Upper lobe of right lung (tissue), 1 donor: ENCODE measurements around the gene GALNT9. TPM values are rescaled to one million over a fixed set of nuclear protein-coding genes. Genes with fewer than 3 reads are reported as not detected.

Experiments used
- ATAC-seq: fragments of 200-7000 bp; cut with Tn5 transposase; one replicate; pipeline ENCODE4 v1.9.1; 2020; ENCODE audit warnings: mild to moderate bottlenecking, moderate library complexity
- DNase-seq: peaks from one replicate; pipeline ENCODE4 v3.0.0-alpha.2; 2020
- H3K27ac ChIP-seq: fragments of 200-600 bp; one replicate; pipeline ENCODE4 v1.8.0; 2022
- H3K27me3 ChIP-seq: fragments of 200-600 bp; one replicate; pipeline ENCODE4 v1.8.0; 2022; ENCODE audit warnings: mild to moderate bottlenecking
- H3K36me3 ChIP-seq: fragments of 200-600 bp; one replicate; pipeline ENCODE4 v1.8.0; 2022
- H3K4me1 ChIP-seq: fragments of 200-600 bp; one replicate; pipeline ENCODE4 v1.8.0; 2022
- H3K4me3 ChIP-seq: fragments of 200-600 bp; one replicate; pipeline ENCODE4 v1.8.0; 2022; ENCODE audit warnings: mild to moderate bottlenecking
- H3K9me3 ChIP-seq: fragments of 200-600 bp; one replicate; pipeline ENCODE4 v1.8.0; 2022
- intact Hi-C: fragments of 100-400 bp; cut with DNase I; formaldehyde crosslinking; loops from one replicate; pipeline ENCODE4 v1.11.0; 2022
- total RNA-seq: library from RNA; stranded (reverse); fragmentation: NEBNext Ultra II Directional; extraction: Animal tissue kit (Norgen Biotek cat#: 25700); gene quantifications from one replicate; pipeline ENCODE4 v1.2.1, GENCODE V29; 2021
- TF ChIP-seq, protein P1 (sequence below): fragments of 200-600 bp; IDR thresholded peaks from one replicate; pipeline ENCODE4 v1.8.0; 2022; ENCODE audit warnings: antibody characterized with exemption
- donor health status: DM: no; HTN: yes; CAD: no; lungs with severe emphysema.

The GALNT9 gene
- total RNA-seq, 1 donor from 2014 or later, result 1.6 TPM

DNA sequence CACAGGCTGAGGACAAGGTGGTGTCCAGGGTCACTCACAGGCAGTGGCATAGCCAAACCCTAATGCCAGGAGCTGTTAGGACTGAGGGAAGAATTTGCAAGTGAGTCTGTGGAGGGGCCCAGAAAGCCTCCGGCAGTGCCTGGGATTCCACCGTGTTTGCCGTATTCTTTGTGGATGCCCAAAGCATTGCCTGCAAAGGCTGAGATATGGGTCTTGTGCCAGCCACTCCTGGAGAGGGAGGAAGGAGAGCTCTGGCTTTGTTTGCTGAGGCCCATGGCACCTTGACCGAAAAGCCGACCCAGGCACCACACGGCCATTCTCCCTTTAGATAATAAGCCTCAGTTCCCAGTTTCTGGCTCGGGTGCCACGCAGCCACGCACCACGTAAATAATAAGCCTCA, 35.8 kb upstream of the GALNT9 start:
- no peaks in the 10 kb centered on the region for H3K4me1 ChIP-seq
- peaks cover 3% of the 10 kb centered on the region for H3K27me3 ChIP-seq
- no peak for ATAC-seq

DNA sequence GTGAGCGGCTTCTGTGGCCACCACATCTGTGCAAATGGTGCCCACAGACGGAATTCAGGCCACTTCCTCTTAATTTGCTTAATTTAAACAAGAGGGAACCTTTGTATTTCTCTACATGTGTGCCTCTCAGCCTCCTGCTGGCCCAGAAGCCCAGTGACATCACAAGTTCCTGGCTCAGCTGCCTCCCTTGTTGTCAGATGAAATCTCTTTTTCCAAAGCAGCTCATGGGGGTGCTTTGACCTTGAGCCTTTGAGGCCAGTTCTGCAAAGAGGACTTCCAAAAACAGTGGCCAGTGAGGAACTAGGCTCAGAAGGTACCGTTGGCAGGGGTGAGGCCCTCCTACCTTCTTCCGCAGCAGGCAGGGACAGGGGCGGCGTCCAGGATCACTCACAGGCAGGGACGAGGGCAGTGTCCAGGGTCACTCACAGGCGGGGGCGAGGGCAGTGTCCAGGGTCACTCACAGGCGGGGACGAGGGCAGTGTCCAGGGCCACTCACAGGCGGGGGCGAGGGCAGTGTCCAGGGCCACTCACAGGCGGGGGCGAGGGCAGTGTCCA, 35.0 kb upstream of the GALNT9 start:
- Histone ChIP-seq H3K4me3 (no peak overlapping the region), H3K9me3 (no peaks in the 10 kb centered on the region), H3K27ac (no peak overlapping the region), H3K27me3 (no peaks in the 10 kb centered on the region), H3K4me1 (no peaks in the 10 kb centered on the region), H3K36me3 (no peaks in the 10 kb centered on the region)
- TF ChIP-seq, protein P1, sequence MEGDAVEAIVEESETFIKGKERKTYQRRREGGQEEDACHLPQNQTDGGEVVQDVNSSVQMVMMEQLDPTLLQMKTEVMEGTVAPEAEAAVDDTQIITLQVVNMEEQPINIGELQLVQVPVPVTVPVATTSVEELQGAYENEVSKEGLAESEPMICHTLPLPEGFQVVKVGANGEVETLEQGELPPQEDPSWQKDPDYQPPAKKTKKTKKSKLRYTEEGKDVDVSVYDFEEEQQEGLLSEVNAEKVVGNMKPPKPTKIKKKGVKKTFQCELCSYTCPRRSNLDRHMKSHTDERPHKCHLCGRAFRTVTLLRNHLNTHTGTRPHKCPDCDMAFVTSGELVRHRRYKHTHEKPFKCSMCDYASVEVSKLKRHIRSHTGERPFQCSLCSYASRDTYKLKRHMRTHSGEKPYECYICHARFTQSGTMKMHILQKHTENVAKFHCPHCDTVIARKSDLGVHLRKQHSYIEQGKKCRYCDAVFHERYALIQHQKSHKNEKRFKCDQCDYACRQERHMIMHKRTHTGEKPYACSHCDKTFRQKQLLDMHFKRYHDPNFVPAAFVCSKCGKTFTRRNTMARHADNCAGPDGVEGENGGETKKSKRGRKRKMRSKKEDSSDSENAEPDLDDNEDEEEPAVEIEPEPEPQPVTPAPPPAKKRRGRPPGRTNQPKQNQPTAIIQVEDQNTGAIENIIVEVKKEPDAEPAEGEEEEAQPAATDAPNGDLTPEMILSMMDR, result no peak
- peak; percentile 48 for DNase-seq
- intact Hi-C loops, result no loop called here
- no peak for ATAC-seq

More for the DNA sequence above, 35.8 kb upstream of the GALNT9 start:
- intact Hi-C loops, result no loop called here
- Histone ChIP-seq H3K27ac (no peak overlapping the region), H3K9me3 (no peaks in the 10 kb centered on the region), H3K4me3 (no peak overlapping the region), H3K36me3 (no peaks in the 10 kb centered on the region)
- TF ChIP-seq, protein P1, result no peak
- no peak for DNase-seq

DNA sequence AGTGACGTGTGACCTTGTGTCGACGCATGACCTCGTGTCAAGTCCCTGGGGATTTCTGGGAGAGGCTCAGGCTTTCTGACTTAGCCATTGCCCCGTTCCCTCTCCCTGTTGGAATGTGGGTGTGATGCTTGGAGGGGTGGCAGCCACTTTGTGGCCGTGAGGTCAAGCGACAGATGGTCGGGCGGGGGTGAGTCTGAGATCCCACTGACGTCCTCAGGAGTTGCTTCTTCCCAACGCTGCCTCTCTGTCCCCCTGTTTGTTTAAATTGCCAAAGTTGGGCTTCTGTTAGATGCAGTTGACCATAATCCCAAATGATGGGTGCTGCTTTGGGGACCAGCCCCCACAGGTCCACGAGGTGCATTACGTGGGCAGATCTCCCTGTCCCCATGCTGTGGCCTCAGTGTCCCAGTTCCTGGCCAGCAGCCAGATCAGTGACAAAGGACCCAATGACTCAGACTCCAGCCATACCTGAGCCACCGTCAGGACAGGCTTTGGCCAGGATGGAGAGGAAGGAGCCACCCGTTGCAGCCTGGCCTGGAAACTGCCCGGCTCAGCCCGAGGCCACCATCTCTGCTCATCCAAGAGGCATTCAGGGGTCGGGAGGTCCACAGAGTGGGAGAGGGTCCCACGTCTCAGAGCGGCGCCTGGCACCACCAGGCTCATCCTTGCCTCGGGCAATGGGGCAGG, 34.4 kb upstream of the GALNT9 start:
- Histone ChIP-seq H3K4me3 (no peak overlapping the region), H3K36me3 (no peaks in the 10 kb centered on the region), H3K4me1 (no peaks in the 10 kb centered on the region), H3K27me3 (no peaks in the 10 kb centered on the region), H3K27ac (no peak overlapping the region), H3K9me3 (no peaks in the 10 kb centered on the region)
- intact Hi-C loops, result no loop called here
- ATAC-seq (no peak), DNase-seq (peak; percentile 58)
- TF ChIP-seq, protein P1, result no peak

DNA sequence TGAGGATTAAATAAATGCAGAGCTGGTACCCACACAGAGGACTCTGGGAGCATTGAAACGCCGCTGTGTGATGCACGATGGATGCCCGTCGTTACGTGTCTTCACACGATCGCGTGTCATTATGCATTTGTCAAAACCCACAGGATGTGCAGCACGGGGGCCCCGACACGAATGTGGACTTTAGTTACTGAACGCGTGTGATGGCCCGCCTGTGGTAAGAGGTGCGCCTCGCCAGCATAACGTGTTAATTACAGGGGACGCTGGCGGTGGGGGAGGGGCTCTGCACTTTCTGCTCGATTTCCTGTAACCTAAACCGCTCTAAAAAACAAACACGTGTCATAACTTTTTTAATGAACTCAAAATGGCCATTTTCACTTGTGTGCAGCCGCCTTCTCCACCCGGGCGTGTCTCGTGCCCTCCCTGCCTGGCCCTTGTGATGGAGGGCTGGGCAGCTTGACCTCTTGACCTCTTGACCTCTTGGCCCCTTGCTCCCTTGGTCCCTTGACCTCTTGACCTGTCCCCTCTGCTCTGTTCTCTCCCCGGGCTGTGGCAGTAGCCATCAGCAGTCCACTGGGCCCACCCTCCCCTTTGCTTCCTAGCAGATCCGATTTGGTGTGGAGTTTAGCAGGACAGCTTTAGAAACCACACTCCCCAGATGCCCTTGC, 33.7 kb upstream of the GALNT9 start:
- no peaks in the 10 kb centered on the region for H3K4me1 ChIP-seq
- H3K27ac ChIP-seq, result no peak overlapping the region
- H3K36me3 ChIP-seq, result no peaks in the 10 kb centered on the region
- H3K27me3 ChIP-seq, result no peaks in the 10 kb centered on the region
- intact Hi-C loops, result no loop called here
- ATAC-seq (no peak), DNase-seq (peak; percentile 49)
- H3K4me3 ChIP-seq, result no peak overlapping the region
- TF ChIP-seq, protein P1, result no peak
- no peaks in the 10 kb centered on the region for H3K9me3 ChIP-seq

DNA sequence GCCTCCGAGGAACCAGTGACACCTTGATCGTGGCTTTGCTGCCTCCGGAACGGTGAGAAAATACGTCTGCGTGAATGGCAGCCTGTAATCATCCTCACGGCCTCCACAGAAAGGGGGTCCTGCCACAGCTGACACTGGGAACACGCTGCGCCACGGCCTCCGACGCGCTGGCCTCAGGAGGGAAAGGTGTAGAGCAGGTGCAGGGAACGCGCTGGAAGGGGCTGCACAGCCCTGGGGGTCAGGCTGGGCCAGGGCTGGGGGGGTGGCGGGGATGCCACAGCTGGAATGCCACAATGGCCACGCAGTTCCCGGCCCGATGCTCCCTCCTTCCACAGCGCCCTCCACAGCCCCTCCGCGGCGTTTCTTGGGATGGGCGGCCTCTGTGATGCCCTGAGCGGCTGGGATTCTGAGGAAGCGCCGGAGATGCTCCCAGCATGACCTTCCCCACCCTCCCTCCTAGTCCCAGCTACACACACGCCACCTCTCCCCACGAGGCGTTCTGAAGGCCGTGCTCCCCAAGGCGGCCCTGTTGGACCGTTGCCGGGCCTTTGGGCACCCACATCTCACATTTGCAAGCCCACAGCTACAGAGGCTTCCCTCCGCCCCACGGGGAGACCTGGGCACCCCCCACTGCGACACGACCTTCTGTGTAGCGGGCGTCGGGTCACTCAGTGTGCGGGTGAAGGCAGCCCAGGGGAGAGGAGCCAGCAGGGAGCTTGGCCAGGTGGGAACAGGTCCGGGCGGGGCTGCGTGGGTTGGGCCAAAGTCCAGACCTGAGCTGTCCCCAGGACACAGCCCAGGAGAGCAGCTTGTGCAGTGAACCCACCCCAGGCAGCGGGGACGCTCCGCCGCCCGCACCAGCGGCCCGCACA, 31.8 kb upstream of the GALNT9 start:
- TF ChIP-seq, protein P1, result no peak
- DNase-seq (peak; percentile 54), ATAC-seq (no peak)
- Histone ChIP-seq H3K4me3 (no peak overlapping the region), H3K4me1 (no peaks in the 10 kb centered on the region), H3K36me3 (no peaks in the 10 kb centered on the region), H3K27me3 (no peaks in the 10 kb centered on the region), H3K9me3 (no peaks in the 10 kb centered on the region), H3K27ac (no peak overlapping the region)
- intact Hi-C loops, result no loop called here
